Hematopoietic multipotent progenitor cell treated with erythropoietin and hydrocortisone succinate and interleukin-3 and kit ligand, for 17 days (in vitro differentiated cells): ENCODE measurements around the gene SPP1.
"Not testable (repeated sequence)": the region's sequence is repeated elsewhere in the genome, so short reads cannot be mapped to it uniquely, and the experiment has no call there.

Experiments used
- DNase-seq: peaks from one replicate; pipeline ENCODE4 v3.0.0-alpha.2; 2015; ENCODE audit warnings: low spot score

Gene SPP1

GRCh38 chr4:88025868-88026661 is 50.6 kb downstream of the SPP1 start:
- not testable (repeated sequence) for DNase-seq

DNA sequence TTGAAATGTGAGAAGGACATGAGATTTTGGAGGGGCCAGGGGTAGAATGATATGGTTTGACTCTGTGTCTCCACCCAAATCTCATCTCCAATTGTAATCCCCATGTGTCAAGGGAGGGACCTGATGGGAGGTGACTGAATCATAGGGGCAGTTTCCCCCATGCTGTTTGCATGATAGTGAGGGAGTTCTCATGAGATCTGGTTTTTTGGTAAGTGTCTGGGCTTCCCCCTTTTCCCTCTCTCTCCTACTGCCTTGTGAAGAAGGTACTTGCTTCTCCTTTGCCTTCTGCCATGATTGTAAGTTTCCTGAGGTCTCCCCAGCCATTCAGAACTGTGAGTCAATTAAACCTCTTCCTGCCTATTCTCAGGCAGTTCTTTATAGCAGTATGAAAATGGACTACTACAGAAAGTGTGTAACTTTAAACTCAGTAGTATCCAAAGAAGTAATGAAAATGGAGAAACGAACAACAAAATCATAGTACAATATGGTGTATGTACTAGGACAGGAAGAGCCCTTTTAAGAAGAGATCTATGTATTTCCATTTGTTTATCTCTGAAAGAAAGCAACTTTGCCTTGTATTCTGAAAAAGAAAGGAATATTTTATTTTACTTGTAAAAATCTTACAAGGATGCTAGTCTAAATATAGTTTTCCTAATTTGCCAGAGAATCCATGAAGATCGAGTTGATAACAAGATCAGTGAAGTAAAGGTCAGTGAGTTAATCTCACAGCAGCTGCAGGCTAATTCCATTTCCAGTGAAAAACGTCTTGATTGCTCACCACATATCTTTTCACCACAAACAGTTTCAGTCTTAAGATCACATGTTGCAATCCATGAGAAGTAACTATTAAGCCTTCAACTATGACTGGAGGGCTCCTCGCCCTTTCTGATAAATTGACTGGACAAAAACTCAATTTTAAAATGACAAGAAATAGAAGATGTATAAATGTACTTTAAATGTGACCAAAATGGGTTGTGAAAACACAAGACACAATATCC is 52.4 kb downstream of the SPP1 start:
- no peak for DNase-seq

DNA sequence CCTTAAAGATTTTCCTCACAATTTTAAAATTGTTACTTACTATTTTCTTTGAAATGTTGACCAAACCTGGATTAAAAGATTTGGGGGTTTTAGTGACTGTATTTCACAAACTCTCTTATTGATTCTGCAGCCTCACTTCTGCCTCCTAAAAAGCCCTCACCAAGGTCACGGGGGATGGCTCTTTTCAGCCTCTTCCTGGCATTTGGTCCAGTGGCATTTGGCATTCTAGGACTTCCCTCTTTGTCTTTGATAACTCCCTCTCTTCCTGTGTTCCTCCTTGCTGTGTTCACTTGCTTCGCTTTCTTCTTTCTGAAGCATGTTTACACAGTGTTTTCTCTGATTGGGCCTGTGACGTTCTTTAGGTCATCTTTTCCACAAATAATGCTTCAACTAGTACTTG is 53.4 kb downstream of the SPP1 start:
- no peak for DNase-seq

DNA sequence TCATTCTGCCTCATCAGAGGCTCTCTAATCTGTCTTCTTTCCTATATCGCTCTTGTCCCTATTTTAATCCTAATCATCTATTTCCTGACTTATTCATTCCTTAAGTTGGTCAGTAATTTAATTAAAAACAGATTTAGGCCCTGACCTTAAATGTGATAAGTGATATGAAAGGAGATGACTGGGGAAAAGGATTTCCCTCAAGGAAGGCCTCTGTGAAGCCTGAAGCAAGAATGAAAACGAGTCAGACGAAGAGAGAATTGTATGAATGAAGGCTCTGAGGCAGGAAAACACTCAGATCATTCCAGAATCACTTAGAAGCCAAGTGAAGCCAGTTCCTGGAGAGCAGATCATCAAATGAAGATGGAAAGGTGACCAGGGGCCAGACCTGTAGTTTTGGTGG is 54.0 kb downstream of the SPP1 start:
- no peak for DNase-seq

DNA sequence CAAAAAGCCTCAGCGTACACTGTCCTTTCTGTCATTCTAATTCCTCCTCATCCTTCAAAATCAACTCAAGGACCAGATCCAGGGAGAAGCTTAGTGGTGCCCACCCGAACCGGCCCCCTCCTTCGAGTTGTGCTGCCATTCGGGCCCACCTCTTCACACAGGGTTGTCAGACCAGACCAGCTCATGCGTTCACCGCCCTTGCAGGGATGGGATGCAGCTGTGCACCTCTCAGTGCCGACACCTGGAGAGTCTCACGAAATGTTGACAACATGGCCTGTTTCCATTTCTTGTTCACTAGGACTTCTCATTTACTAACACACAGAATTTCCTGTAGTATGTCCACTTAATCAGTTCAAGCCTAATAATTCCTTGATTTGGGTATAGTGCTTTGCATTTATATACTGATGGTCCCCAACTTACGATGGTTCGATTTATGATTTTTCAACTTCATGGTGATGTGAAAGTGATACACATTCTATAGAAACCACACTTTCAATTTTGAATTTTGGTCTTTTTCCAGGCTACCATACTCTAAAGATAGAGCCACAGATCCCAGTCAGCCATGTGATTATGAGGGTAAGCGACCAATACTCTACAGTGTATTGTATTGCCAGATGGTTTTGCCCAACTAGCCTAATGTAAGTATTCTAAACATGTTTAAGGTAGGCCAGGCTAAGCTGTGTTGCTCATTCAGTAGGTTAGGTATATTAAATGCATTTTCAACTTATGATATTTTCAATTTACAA is 55.2 kb downstream of the SPP1 start:
- no peak for DNase-seq
